GM19324 (cell line): Measurements from ENCODE around the gene C2CD5.

Experiments
- ATAC-seq: cut with Tn5 transposase; IDR thresholded peaks from one replicate; pipeline ENCODE4 v1.9.1; 2021; ENCODE audit warnings: mild to moderate bottlenecking, moderate library complexity; ENCODE audit not compliant: unreplicated experiment, low FRiP score

Gene C2CD5

DNA sequence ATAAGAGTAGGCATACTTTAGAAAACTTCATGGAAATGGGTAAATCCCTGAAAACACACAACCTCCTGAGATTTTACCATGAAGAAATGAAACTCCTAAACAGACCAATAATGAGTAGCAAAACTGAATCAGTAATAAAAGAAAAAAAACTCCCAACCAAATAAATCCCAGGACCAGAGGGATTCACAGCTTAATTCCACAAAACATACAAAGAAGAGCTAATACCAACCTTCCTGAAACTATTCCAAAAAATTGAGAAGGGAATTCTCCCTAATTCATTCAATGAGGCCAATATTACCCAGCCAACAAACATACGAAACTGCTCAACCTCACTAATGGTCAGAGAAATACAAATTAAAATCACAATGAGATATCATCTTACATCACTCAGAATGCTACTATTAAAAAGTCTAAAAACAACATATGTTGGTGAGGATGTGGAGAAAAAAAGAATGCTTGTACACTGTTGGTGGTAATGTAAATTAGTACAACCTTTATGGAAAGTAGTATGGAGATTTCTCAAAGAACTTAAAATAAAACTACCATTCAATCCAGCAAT is 112.6 kb downstream of the C2CD5 start:
- no peak for ATAC-seq

DNA sequence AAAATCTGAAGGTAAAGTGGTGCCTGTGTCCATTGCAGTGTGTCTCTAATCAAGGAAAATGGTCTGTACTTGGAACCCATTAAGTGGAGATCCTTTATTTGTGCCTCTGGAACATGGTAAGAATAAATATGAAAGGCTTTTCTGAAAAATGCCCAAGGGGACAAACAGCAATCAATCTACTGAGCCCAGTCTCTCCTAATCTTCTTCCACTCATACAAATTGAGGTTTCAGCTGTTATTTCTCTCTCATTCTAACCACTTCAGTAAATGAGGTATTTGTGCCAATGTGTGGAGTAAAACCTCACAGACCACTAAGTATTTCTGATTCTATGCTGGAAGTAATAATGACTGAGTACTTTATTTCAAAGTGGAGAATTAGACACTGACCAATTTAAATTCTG is 127.5 kb downstream of the C2CD5 start:
- ATAC-seq, result no peak

DNA sequence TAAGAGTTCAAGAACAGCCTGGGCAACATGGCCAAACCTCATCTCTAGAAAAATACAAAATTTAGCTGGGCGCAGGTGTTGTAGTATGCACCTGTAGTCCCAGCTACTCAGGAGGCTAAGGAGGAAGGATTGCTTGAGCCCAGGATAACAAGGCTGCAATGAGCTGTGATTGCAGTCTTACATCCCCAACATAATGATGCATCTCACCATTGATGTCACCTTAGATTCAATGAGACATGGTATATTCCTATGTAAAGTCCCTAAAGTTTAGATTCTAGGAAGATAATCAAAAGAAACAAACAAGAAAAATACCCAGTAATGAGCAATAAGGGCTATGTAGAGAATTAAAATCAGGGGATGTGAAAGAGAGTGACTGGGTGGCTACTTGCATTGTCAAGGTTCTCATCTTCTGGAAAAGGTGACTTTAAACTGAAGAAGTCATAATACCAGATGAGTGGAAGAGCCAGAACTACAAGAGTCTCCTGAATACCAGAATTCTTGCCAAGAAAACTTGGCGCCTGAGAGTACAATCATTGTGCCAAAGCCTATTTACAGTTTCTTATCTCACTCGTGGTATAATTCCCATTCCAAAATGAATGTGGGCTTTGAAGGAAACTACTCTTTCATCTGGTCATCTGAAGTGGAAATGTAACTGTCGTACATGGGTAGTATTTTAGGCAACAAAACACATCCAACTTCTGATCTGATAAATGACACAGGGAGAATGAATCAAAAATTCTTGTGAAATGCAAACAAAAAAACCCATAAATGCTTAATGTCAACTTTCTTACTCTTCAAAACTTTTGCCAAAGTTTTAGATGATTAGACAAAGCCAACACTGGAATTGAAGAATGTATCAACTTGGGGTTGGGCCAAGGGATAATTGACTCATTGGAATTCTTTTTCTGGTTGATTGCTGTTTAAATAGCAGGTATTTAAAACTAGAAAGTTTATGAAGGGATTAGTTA is 128.7 kb downstream of the C2CD5 start:
- no peak for ATAC-seq

DNA sequence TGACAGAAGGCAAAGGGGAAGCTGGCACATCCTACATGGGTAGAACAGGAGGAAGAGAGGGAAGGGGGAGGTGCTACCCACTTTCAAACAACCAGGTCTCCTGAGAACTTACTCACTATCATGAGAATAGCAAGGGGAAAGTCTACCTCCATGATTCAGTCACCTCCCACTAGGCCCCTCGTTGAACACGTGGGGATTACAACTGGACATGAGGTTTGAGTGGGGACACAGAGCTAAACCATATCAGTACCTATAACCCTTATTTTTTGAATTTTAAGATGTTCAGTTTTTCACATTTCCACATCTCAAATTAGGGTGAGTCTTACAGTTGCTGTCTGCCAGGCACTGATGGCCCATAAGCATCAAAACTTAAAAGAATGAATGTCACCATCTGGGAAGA is 129.6 kb downstream of the C2CD5 start:
- no peak for ATAC-seq

DNA sequence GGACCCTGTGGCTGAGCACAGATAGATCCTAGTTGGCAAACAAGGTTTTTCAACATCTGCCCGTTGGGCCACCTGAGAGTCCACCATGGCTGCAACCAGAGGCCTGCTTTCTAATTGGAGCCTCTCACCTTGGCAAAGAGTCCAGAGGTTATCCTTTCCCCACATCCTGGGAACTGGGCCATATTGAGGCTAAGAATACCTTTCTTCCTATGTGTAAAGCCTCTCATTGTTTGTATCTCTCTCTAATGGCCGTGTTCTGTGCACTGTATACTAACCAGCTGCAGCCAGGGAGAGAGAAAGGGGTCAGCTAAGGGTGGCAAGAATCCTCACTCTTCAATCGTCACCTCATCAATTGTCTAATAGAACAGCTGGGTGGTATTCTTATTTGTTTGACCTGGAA is 130.8 kb downstream of the C2CD5 start:
- ATAC-seq, result no peak

GRCh38 chr12:22412581-22412980 is 131.8 kb downstream of the C2CD5 start:
- no peak for ATAC-seq

DNA sequence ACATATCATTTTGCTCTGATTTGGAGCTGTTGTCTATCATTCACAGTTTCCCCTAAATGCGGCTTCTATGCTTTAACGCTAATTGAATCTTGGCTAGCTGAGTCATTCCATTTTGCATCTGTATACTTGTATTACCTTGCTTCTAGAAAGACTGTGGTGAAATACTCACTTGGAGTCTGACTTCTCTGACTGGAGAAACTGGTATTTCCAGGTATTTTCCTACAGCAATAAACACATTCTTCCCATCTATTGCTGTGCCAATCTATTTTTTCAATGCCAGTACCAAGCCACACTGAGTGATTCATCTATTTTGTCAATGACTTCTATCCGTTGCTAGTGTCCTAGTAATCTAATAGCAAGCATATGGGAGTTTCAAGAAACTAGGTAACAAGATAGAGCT is 133.9 kb downstream of the C2CD5 start:
- no peak for ATAC-seq

DNA sequence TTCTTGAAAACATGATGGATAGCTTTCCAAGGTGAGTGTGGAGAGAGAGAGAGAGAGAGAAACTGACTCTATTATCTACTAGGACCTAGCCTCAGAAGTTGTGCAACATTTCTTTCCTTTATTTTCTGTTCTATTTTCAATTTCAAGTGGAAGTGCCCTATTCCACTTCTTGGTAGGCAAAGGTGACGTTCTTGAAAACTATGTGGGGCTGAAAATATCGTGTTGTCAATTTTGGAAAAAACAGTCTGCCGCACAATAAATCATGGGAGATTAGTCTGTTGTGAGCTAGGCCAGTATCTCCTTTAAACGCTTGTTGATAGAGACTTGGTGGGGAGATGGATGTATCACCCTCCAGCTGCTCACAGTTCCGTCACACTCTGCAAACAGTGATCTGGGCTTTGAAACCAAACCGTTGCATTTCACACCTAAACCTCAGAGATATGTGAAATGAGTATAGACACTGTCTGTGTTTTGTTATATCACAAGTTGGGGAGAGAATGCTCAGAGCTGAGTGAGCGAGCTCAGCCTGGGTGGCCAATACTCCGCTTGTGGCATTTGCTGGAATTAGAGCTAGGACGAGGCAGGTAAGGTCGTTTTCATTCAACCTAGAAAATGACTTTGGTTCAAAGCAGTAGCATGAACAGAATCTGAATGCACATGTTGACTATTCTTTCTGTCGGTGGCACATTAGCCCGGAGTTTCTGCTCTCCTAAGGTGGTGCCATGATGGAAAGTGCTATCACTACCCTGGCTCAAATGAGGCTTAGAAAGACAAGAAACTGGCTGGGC is 134.8 kb downstream of the C2CD5 start:
- ATAC-seq, result peak; percentile 95

GRCh38 chr12:22408610-22409376 is 135.5 kb downstream of the C2CD5 start:
- ATAC-seq, result no peak

- no peak for ATAC-seq
Observed at GRCh38 chr12:22407397-22407796, 136.9 kb downstream of the C2CD5 start.

GRCh38 chr12:22406627-22407026 is 137.7 kb downstream of the C2CD5 start:
- ATAC-seq, result peak; percentile 30

DNA sequence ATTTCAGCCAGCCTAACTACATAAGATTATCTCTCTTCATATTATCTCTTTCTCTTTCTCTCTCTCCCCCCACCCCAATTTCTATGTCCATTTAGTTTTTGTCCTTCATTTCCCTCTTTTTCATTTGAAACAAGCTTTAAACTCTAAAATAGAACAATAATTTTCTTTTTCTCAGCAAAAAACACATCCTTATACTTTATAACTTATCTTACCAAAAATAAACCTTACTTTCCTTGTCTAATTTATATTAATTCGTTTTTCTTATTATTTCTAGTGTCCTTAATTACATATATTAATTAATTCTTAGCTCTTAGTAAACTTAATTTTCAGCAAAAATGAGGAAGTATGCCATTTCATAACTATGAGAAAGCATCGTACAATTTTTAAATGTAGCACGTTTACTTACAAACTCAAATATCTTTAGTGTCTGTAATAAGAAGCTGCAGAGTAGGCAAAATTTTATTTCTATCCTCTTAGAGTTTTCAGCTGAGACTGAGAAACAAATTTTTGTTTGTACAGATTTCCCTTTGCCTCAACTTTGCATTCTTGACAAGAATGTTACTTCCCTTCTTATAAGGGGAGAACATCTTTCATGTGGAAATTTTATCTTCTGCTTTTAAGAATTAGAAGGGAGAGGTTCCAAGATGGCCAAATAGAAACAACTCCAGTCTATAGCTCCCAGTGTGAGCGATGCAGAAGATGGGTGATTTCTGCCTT is 144.7 kb downstream of the C2CD5 start:
- ATAC-seq, result no peak
